Measurements from ENCODE around the gene TSPAN32.

TSPAN32 gene

GRCh38 chr11:2289350-2289749 is 12.5 kb upstream of the TSPAN32 start:
- DNase-seq (ENCODE audit: low read depth): no peak

DNA sequence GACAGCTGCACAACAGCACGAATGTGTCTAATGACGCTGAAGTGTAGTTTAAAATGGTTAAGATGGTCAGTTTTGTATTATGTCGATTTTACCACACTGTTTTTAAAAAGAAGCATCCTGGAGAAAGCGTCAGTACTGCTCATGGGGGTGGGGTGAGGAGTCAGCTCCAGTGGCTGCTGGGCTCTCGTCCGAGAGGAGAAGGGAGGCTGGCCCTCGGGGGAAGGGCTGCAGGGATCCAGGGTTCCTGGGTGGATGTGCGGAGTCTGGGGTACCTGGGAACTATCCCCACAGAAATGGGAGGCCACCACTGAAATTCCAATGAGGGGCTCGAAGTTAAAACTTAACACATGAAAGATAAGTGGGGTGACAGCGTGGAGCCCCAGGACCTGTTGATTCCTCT is 12.0 kb upstream of the TSPAN32 start:
- no peak for DNase-seq (ENCODE audit: low read depth)

GRCh38 chr11:2290351-2290841 is 11.4 kb upstream of the TSPAN32 start:
- no peak for DNase-seq (ENCODE audit: low read depth)

DNA sequence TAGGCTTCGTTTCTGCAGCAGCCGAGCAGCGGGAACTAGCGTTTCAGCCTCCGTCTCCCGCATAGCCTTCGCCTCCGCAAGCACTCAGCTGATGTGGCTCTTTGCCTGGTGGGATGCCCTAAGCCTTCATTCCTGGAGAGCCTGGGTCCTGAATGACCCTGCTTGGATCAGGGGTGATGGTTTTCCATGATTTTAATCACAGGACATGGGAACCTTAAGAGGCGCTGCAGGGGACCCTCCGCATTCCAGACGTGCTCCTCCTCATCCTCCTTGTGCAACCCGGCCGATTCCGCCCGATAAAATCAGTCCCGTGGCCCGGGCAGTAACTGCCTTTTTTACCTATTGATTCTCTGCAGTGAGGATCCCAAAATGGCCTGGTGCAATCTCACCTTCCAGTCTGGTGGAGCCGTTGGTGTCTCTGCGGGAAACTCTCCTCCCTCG is 8.3 kb upstream of the TSPAN32 start:
- no peak for DNase-seq (ENCODE audit: low read depth)

- no peak for DNase-seq (ENCODE audit: low read depth)
Measured at GRCh38 chr11:2293984-2294925, 7.6 kb upstream of the TSPAN32 start.

GRCh38 chr11:2294926-2295290 is 6.9 kb upstream of the TSPAN32 start:
- DNase-seq (ENCODE audit: low read depth): no peak

- DNase-seq (ENCODE audit: low read depth): no peak
Measured at GRCh38 chr11:2295971-2296912, 5.6 kb upstream of the TSPAN32 start.

DNA sequence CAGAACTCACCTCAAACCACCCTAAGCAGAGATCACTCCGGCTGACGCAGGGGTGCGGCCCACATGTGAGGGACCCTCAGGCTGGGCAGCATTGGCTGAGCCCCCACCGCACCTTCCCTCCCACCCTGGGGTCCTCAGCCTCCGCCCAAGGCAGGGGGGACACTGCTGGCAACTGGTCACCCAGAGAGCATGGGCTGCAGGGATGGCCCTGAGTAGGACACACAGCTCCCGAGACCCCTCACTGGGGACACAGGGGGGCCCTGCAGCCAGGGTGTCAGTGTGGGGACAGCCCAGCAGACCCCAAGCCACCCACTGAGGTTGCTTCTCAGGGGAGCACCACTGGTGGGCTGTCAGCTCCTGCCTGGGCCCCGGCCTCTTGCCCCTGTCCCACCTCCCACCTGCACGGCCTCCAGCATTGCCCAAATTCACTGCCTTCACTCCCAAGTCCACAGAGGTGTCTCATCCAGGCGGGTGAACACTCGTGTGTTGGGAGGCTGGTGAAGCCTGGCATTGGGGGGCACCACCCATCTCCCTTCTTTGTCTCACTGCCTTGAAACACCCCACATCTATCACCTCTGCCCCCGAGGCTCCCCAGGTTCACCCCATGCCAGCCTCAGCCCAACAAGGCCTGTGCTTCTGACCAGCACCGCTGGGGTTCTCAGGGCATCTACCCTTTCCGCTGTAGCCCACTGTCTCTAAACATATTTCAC is 4.7 kb upstream of the TSPAN32 start:
- no peak for DNase-seq (ENCODE audit: low read depth)

- DNase-seq (ENCODE audit: low read depth): no peak
Measured at GRCh38 chr11:2297623-2298030, 4.2 kb upstream of the TSPAN32 start.

- DNase-seq (ENCODE audit: low read depth): no peak
Measured at GRCh38 chr11:2298131-2298794, 3.5 kb upstream of the TSPAN32 start.

DNA sequence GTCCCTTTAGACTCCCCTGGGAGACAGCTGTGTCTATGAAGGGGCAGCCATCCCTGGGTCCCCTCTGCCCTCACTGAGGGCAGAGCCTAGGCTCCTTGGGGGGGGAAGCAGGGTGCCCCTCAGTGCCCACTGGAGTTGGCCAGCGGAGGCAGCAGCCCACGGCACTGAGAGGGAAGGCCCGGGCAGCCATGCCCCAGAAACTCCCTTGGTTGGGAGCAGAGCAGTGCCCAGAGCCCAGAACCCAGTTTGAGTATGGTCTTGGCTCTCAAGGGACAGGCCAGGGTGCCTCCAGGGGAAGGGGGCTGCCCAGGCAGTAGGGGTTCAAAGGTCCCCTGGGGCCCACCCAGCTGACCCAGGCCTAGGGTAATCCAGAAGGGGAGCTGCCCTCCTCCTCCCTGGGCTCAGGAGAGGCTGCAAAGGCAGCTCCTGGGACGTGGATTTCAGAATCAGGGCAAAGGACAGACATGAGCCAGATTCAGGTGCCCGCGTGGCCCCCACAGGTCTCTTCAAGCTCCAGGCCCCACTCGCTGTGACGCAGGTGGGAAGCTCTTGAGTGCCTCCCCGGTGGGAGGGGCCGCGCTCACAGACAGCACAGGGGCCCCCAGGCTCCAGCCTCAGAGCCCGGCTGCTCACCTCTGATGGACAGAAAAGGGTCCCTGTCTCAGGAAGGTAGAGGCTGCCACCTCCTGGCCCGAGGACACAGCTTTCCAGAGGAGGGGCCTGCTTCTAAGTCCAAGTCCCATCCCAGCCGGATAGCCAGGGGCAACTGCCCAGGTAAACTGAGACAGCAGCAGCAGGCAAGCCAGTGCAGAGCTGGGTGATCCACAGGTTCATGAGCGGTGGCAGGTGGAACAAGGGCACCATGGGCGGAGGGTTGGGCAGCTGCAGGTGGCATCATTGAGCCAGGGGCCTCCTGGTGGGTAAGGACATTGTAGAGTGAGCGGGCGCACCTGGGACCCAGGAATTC is 2.7 kb upstream of the TSPAN32 start:
- no peak for DNase-seq (ENCODE audit: low read depth)

DNA sequence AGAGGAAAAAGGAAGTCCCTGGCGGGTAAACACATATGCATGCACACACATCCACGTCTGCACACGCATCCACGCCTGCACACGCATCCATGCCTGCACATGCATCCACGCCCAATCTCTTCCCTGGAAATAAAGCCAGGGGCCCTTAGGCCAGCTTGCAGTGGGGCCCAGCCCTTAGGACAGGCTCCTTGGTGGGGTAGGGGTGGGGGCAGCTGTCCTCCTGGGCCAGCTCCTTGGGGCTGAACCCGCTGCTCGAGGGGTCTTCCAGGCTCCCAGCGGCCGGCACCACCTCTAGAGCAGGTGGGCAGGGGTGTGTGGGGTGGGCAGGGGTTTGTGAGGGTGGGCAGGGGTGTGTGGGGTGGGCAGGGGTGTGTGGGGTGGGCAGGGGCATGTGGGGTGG is 2.0 kb upstream of the TSPAN32 start:
- DNase-seq (ENCODE audit: low read depth): no peak

- DNase-seq (ENCODE audit: low read depth): no peak
Measured at GRCh38 chr11:2300290-2300935, 1.4 kb upstream of the TSPAN32 start.

DNA sequence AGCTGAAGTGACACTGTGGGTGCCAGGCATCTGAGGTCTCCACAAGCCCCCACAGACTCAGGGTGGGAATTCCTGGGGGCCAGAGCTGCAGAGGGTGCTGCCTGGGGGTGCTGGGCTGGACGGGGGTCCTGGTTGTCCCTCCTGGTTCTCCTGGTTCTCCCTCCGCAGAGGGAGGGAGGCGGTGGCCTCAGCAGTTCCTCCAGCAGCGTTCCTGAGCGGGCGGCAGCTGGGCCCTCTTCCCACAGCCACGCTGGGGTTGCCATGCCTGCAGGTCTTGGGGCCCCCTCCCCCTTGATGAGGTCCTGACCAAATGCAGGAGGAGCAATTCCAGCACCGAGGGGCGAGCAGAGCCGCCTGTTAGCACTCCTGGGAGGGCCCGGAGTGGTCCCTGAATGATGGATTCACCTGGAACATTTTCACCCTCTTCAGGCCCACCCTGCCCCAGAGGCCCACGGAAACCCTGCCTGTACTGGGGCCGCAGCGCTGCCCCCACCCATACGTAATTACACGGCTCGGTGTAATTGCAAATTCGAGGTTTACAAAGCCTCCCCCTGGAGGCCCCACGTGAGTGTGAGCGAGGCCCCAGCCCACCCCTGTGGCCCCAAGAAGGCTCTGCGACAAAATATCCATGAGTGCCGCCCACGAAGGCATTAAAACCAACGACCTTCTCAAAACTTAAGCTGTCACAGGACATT is 730 bp upstream of the TSPAN32 start:
- no peak for DNase-seq (ENCODE audit: low read depth)

- DNase-seq (ENCODE audit: low read depth): no peak
Measured at GRCh38 chr11:2302306-2302895, 588 bp downstream of the TSPAN32 start.

DNA sequence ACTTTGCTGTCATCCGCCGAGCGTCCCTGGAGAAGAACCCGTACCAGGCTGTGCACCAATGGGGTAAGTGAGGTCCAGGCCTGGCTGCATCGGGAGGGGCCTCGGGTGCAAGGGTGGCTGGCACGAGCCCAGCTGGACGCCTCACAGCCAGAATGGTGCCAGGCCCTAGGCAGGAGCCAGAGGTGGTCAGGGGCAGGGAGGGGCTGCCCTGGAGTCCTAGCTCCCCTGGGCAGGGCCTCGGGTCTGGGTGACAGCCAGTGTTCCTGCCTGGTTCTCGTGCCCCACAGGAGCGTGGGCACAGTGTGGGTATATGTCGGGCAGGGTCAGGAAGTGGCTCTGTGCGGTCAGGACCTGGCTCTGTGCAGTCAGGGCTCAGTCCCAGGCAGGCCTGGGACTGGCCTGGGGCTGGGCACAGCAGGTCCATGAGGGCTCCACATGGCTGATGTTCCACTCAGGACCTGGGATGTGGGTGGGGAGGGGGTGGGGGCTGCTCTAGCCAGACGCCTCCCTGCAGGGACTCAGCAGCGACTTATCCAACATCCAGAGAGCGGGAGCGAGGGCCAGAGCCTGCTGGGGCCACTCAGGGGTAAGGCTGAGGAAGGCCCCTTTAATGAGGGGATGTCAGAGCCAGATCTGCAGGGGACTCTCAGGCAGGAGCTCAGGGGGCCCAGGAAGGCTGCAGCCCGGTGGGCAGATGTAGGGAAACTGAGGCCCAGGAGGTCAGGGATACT is 1.2 kb downstream of the TSPAN32 start:
- DNase-seq (ENCODE audit: low read depth): no peak

DNA sequence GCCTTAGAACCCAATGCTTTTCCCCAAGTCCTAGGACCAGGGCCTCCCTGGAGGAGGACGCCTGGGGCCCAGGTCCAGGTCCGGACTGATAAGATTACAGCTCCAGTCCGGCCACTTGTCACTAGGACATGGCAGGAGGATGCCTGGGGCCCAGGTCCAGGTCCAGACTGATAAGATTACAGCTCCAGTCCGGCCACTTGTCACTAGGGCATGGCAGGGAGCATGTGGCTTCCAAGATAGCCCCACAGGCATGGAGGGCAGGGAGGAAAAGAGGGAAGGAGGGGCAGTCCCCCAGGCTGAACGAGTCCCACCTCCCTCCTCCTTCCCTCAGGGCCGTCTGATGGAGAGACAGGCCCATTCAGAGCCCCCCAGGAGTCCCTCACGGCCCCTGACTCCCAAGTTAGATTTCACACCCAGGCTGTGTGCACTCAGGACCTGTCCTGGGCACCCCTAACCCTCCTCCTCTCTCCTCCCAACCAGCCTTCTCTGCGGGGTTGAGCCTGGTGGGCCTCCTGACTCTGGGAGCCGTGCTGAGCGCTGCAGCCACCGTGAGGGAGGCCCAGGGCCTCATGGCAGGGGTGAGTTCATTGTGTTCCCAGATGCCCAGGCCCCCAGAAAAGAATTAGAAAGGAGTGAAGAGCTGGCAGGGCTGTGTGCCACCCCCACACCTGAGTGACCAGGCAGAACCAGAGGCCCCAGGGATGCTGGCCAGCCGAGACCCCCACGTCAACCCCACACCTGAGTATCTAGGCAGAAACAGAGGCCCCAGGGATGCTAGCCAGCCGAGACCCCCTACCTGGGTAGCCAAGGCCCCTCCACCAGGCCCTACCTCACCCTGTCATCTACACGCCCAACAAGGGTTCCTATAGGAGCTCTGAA is 2.1 kb downstream of the TSPAN32 start:
- no peak for DNase-seq (ENCODE audit: low read depth)

All from stimulated activated CD8-positive, alpha-beta memory T cell treated with anti-CD3 and anti-CD28 coated beads, Interleukin-15, amount 100 ng/mL, for 1 hour (primary cell).